CD4-positive, alpha-beta T cell treated with Interferon gamma for 1 hour (primary cell): ENCODE measurements around the gene ZNF709.
"Not testable (repeated sequence)": the region's sequence is repeated elsewhere in the genome, so short reads cannot be mapped to it uniquely, and the experiment has no call there.

Experiments
- DNase-seq: peaks from one replicate; pipeline ENCODE4 v3.0.0-alpha.2; 2020

The ZNF709 gene

DNA sequence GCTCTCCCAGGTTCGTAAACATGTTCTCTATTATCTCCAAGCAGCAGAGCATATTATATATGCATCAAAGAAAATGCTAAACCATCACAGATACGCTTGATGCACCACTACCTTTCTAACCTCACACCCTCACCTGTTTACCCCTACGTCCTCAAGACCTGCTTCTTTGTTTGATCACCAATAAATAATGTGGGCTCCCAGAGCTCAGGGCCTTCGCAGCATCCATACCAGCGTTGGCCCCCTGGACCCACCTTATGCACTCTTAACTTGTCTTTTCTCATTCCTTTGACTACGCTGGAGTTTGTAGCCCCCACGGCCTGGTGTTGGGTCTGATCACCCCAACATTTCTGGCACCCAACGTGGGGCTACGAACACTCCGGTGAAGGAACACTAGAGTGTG is 33.8 kb downstream of the ZNF709 start:
- DNase-seq = no peak

DNA sequence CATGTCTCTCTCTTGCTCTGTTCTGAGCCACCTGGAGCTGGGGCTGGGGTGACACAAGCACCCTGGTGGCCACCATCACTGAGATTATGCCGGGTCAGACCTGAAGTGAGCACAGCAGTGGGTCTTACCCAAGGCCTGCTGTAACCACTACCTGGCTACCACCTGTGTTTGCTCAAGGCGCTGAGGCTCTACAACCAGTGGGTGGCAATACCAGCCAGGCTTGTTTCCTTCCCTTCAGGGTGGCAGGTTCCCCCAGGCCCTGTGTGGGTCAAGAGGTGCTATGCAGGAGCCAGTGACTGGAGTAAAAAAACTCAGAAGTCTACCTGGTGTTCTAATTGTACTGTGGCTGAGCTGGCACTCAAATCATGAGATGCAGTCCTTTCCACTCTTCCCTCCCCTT is 35.8 kb downstream of the ZNF709 start:
- no peak for DNase-seq

DNA sequence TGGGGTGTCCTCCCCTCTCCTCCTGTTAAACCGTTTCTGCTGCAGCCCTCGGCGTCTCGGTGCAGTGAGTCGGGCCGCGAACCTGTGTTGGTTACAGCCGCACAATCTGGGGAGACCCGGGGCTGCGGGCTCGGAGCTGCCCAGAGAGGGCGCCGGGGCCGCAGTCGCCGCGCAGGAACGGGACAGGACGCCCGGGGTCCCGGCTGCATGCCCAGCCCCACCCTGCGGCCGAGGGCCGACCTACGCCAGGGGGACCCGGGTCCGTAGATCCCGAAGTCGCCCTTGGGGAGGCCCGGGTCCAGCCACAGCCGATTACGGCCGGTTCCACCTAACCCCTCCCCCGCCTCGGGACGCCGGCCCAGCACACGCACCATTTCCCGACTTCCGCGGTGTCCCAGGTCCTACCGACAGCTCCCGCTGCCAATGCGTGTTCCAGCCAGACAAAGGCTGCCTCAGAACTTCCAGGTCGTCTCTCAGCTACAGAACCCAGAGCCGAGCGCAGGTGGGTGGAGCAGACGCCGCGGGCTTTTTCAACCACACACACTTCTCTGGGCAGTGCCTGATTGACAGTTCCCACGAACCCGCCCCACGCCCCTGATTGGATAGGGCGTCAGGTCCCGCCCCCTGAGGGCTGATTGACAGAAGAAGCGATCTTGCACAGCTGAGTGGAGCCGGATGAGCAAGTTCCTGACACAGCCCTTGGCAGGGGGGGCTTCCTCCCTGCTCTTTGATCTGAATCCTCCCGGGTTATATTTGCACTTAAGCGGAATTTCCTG is 43.9 kb downstream of the ZNF709 start, which contains the start of gene ZNF443:
ZNF443 (minus strand) TSS at position 481 of the 776 bp plus-strand sequence; CDS start at position 374, 107 bp downstream.
- DNase-seq = peak; percentile 97

DNA sequence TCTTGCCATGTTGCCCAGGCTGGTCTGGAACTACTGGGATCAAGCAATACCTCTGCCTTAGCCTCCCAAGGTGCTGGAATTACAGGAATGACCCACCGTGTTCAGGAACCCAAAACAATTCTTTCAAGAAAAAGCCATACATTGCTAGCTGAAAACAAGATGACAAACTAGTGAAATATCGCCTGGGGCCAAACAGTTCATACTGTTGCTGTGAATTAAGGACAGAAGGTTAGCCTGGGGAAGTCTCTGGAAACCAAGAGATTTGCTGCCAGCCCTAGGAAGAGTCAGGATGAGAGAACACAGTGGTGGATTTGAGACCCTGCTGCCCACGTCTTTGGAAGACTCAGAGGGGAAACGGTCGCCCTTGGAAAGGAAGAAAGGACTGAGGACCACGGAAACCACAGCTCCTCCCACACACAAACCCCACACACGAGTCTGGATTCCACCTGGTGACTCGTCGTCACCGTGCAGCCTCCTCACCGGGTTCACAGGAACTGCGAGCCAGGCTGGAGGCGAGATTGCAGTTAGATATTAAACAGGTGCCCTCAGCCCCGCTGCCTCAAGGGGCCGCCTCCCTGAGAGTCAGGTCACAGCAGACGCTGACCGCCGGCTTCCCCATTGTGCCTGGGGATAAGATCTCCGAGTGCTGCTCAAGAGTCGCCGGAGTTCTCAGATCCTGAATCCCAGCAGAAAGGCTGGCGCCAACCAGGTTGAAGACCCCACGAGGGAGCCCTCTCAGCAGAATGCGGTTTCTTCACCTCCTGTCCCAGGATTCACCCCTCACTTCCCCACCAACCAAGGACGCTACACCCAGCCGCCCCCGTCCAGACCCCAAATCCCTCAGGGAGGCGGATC is 44.7 kb downstream of the ZNF709 start:
- DNase-seq = peak; percentile 12

DNA sequence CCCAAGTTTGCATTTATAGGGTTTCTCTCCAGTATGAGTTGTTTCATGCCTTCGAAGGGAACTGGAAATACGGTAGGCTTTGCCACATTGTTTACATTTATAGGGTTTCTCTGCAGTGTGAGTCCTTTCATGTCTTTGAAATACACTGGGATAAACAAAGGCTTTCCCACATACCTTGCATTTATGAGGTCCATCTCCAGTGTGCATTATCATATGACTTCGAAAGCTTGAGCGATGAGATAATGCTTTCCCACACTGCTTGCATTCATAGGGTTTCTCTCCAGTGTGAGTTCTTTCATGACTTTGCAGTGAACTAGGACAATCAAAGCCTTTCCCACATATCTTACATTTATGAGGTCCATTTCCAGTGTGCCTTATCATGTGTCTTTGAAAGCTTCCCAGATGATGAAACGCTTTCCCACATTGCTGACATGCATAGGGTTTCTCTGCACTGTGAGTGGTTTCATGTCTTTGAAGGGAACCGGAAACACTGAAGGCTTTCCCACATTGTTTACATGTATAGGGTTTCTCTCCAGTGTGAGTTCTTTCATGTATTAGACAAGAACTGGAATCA is 53.8 kb downstream of the ZNF709 start:
- not testable (repeated sequence) for DNase-seq

DNA sequence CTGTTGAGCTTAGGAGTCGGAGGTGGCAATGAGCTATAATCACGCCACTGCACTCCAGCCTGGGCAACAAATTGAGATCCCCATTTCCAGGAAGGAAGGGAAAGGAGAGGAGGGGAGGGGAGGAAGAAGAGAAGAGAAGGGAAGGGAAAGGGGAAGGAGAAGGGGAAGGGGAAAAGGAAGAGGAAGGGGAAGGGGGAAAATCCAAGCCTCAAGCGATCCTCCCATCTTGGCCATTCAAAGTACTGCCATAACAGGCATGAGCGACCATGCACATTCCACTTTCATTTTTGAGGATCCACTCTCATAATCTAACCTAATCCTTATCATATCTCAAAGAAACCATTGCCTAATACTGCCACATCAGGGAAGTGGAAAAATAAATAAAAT is 58.7 kb downstream of the ZNF709 start:
- DNase-seq = no peak

DNA sequence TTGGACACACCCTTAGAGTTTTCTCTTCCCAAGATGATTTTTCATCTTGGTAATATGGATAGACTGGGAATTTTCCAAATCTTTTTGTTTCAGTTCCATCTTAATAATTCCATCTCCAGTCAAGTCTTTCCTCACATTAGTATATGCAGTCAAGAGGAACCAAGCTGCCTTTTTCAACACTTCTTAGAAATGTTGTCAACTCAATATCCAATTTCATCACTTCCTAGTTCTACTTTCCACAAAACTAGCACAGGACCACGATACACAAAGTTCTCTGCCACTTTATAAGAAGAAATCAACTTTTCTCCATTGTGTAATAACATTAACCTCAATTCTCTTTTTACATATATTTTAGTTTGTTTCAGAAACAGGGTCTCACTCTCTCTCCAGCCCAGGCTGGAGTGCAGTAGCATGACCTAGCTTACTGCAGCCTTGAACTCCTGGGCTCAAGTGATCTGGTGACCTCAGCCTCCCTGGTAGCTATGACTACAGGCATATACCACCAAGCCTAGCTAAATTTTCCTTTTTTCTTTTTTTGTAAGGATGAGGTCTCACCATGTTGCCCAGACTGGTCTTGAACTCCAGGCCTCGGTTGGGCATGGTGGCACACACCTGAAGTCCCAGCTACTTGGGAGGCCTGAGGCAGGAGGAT is 59.3 kb downstream of the ZNF709 start:
- DNase-seq = no peak

DNA sequence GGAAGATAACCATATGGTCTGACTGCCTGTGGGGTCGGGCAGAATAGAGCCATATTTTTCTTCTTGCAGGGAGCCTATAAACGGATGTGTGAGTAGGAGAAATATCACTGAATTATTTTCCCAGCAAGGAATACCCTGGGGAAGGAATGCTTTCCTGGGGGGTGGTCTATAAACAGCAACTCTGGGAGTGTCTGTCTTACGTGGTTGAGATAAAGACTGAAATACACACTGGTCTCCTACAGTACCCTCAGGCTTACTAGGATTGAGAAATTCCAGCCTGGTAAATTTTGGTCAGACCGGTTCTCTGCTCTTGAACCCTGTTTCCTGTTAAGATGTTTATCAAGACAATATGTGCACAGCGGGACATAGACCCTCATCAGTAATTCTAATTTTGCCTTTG is 67.3 kb downstream of the ZNF709 start:
- not testable (repeated sequence) for DNase-seq

DNA sequence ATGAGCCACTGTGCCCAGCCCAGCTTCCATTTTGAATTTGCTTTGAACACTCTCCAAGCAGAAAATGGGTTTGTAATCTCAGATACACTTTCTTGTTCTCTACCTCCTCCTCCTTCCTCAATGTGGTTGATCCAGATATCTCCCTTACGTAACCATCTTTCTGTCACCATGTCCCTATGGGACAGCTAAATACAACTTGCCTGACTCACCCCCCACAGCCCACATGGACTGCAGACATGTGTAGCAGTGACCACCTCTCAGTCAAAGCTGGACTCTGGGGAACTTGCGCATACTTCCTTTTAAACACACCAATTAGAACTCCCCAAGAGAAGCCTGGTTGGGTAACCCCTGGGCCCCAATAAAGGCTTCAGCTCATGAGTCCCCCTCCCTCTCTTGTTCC is 72.7 kb downstream of the ZNF709 start:
- DNase-seq = no peak
